ENCODE results near the gene TBX2. TPM values are rescaled to one million over a fixed set of nuclear protein-coding genes. Genes with fewer than 3 reads are reported as not detected.
"Not testable (repeated sequence)": the region's sequence is repeated elsewhere in the genome, so short reads cannot be mapped to it uniquely, and the experiment has no call there.

TBX2 gene
- total RNA-seq, 1 donor from 2014 or later: 3.6 TPM

DNA sequence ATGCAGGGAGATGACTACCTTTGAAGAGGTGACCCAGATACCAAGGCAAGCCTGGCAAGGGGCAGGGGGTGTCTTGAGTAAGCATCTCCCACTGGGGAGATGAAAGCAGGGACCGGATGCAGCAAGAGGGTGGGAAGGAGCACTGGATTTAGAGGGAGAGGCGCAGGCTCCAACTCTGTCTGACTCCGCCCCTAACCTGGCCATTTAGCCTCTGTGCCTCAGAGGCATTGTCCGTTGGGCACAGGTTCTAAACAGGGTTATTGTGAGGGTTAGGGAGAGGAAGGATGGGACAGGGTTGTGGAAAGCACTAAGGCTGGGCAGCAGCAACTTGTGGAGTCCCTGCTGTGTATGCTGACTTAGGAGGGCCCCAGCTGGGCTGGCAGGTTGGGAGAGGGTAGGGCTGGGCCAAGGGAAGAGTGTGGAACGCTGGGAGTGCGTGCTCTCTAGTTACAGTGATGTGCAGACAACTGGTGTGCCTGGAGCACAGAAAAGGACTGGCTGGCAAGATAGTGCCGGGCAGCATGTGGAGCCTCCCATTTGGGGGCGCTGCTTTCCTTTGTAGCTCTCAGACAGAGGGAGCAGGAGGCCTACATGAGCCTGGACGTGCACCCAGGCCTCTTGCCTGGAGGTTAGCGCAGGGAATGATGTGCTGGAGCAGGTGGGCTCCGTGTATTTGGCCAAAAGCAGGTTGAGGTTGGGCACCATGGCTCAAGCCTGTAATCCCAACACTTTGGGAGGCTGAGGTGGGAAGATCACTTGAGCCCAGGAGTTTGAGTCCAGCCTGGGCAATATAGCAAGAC lies 26.2 kb downstream of the TBX2 start:
- no peak for DNase-seq (ENCODE audit: extremely low read depth, low read depth, low spot score)

DNA sequence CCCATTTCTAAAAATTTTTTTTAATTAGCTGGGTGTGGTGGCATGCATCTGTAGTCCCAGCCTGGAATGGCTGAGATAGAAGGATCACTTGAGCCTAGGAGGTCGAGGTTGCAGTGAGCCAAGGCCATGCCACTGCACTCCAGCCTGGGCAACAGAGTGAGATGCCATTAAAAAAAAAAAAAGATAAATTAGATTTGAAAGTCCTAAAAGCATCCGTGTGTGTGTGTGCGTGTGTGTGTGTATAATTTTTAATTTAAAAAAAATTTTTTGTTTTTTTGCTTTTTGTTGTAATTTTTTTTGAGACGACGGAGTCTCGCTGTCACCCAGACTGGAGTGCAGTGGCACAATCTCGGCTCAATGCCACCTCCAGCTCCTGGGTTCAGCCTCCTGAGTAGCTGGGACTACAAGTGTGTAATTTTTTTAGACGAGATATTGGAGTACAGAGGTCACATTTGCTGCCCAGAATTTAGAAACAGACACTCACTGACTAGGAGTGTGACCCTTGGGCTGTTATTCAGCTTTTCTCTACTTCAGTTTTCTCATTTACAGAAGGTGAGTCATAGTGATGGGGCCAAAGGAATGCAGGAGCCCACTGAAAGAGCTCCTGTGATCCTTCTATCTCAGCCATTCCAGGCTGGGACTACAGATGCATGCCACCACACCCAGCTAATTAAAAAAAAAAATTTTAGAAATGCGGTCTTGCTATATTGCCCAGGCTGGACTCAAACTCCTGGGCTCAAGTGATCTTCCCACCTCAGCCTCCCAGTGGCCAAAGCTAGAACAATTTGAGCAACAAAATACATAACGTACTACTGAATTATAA lies 27.1 kb downstream of the TBX2 start:
- DNase-seq (ENCODE audit: extremely low read depth, low read depth, low spot score): no peak

GRCh38 chr17:61427567-61427966 lies 27.9 kb downstream of the TBX2 start:
- DNase-seq (ENCODE audit: extremely low read depth, low read depth, low spot score): no peak

DNA sequence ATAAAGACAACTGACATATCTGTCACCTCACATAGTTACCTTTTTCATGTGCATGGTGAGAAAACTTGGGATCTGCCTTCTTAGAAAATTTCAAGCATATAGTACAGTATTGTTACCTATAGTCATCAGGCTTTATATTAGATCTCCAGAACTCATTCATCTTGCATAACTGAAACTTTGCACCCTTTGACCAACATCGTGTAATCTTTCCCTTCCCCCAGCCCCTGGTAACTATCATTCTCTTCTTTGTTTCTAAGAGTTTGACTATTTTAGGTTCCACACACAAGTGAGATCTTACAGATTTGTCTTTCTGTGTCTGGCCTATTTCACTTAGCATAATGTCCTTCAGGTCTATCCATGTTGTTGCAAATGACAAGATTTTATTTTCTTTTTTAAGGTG lies 29.6 kb downstream of the TBX2 start:
- no peak for DNase-seq (ENCODE audit: extremely low read depth, low read depth, low spot score)

DNA sequence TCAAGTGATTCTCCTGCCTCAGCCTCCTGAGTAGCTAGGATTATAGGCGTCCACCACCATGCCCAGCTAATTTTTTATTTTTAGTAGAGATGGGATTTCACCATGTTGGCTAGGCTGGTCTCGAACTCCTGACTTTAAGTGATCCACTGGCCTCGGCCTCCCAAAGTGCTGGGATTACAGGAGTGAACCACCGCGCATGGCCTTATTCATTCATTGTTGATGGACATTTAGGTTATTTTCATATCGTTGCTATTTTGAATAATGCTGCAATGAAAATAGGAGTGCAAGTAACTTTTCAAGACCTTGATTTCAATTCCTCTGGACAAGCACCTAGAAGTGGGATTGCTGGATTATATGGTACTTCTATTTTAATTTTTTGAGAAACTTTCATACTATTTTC lies 30.2 kb downstream of the TBX2 start:
- DNase-seq (ENCODE audit: extremely low read depth, low read depth, low spot score): not testable (repeated sequence)

DNA sequence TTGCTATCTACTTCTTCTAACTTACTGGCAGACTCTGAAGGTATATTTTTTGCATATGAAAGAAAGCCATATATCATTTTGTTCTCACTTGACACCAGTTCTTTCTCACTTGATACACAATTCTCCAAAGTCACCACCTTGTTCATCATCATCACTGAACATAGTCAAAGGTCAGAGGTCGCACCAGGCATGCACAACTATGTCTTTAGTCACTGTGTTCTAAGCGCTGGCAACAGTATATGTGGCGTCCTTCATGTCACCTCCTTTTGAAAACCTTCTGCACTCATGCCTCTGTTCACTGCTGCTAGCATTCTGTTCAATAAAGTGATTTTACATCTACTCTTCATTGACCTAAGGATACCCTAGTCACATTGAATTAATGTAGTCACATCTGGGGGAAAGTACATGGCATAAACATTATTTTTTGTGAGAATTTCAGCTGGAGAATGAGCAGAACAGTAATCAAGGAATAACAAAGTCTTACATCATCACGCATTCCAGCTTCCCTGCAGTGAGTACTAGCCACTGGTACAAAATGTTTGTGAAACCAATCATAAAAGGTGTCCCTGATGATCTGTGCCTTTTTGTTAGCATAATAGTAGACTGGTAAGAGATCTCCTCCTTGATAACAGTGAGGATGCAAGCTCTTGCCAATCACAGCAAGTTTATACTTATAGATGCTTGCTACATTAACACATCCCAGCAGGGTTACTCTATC lies 32.1 kb downstream of the TBX2 start:
- no peak for DNase-seq (ENCODE audit: extremely low read depth, low read depth, low spot score)

- DNase-seq (ENCODE audit: extremely low read depth, low read depth, low spot score): no peak
Measured at GRCh38 chr17:61436273-61436672, 36.6 kb downstream of the TBX2 start.

GRCh38 chr17:61436995-61437704 lies 37.5 kb downstream of the TBX2 start:
- no peak for DNase-seq (ENCODE audit: extremely low read depth, low read depth, low spot score)

- no peak for DNase-seq (ENCODE audit: extremely low read depth, low read depth, low spot score)
Measured at GRCh38 chr17:61440697-61441096, 41.1 kb downstream of the TBX2 start.

- DNase-seq (ENCODE audit: extremely low read depth, low read depth, low spot score): not testable (repeated sequence)
Measured at GRCh38 chr17:61441507-61441906, 41.9 kb downstream of the TBX2 start.

- DNase-seq (ENCODE audit: extremely low read depth, low read depth, low spot score): no peak
Measured at GRCh38 chr17:61442136-61442775, 42.6 kb downstream of the TBX2 start.

GRCh38 chr17:61442878-61443474 lies 43.3 kb downstream of the TBX2 start:
- DNase-seq (ENCODE audit: extremely low read depth, low read depth, low spot score): no peak

DNA sequence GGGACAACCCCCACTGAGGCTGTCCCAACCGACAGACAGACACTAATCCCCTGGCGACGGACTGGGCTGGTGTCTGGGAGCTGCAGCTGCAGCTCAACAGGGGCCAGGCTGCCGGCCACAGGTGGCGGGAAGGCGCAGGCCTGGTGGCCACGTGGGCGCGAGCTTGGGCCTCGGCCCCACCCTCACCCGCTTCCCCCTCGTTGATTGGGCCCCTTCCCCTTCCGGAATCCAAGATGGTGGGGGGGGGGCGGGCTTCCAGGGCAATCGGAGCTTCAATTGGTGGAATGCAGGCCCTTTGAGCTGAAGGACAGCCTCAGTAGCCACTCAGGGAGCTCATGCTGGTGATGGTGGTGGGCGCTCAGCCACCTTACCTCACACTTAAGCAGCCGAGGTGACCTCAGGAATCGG lies 43.8 kb downstream of the TBX2 start:
- no peak for DNase-seq (ENCODE audit: extremely low read depth, low read depth, low spot score)

DNA sequence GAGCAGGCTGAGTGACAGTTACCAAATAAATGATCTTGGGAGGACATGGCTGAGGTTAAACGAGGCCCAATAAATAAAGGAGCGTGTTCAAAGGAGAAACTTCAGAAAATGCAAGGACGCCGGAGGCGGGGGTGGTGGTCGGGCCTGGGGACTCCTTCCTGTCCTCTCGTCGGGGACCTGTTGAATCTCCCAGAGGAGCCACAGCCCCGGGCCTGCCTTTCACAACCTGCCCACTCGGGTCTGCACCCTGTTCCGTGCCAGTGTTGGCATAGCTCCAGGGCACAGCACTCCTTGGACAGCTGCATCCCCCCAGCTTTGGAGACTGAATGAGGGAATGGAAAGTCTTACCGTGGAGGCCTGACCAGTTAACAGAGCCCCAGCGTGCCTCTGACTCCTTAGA lies 44.4 kb downstream of the TBX2 start:
- no peak for DNase-seq (ENCODE audit: extremely low read depth, low read depth, low spot score)

DNA sequence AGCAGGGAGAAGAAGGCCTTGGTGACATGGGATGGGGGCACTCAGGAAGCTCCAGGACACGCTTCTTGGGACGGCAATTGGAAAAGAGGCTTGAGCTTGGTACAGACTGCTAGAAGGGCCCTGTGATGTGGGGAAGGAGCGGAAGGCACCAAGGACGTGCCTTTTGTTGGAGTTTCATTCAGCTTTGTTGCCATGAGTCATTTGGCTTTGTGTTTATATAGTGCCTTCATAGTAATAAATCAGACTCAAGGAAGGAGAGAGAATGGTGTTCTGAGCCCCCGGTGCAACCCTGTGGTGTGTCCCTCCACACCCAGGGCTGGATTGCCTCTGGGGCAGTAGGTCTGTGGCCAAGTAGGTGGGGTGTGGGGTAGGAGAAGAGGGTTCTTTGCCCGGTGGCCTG lies 45.2 kb downstream of the TBX2 start:
- DNase-seq (ENCODE audit: extremely low read depth, low read depth, low spot score): no peak

GRCh38 chr17:61447358-61447757 lies 47.7 kb downstream of the TBX2 start:
- no peak for DNase-seq (ENCODE audit: extremely low read depth, low read depth, low spot score)

DNA sequence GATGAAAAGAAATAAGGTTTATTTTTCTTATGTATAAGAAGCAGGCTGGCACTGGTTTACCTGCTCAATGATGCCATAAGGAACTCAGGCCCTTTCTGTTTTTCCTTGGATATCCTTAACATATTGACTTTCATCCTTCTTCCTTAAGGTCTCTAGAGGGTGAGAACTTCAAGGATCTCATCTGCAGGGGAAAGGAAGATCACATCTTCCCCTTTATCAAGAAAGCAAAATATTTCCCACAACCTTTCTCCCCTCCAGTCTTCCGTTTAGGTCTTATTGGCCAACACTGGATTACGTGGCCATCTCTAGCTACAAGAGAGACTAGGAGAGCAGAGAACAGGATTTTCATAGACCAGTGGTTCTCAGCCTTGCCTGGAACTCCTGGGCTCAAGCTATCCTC lies 48.4 kb downstream of the TBX2 start:
- DNase-seq (ENCODE audit: extremely low read depth, low read depth, low spot score): no peak

DNA sequence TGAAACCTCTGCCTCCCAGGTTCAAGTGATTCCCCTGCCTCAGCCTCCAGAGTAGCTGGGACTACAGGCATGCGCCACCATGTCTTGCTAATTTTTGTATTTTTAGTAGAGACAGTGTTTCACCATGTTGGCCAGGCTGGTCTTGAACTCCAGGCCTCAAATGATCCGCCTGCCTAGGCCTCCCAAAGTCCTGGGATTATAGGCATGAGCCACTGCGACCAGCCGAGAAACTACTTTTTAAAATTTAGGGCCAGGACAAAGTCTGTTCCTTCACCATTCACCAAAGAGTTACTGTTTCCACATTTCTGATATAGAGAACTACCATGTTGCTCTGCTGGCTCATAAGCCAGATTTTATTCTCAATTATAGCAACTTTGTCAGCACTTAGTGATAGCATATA lies 49.5 kb downstream of the TBX2 start:
- DNase-seq (ENCODE audit: extremely low read depth, low read depth, low spot score): not testable (repeated sequence)

- DNase-seq (ENCODE audit: extremely low read depth, low read depth, low spot score): no peak
Measured at GRCh38 chr17:61449707-61450640, 50.3 kb downstream of the TBX2 start.
